Liver (tissue), 9 donors: ENCODE data around the gene MAGI1. TPM values are rescaled to one million over a fixed set of nuclear protein-coding genes. Genes with fewer than 3 reads are reported as not detected.

Experiments used
- DNase-seq: peaks from one replicate; pipeline ENCODE4 v3.0.0-alpha.2; 2017; ENCODE audit warnings: low spot score
- H3K27ac ChIP-seq, 2 donors: one replicate each; pipeline ENCODE4 v1.7.0; 2013; ENCODE audit warnings: inconsistent platforms in 2 of 2, low read length in 2 of 2, control low read depth in 1 of 2, low read depth in 1 of 2, mild to moderate bottlenecking in 1 of 2
- H3K27me3 ChIP-seq, 4 donors: one replicate each; pipeline versions ENCODE4 v1.6.1 to v1.7.0; 2013; ENCODE audit warnings: low read length in 3 of 4, inconsistent platforms in 1 of 4, mild to moderate bottlenecking in 1 of 4, moderate library complexity in 1 of 4; ENCODE audit not compliant: control insufficient read depth in 4 of 4, insufficient read depth in 4 of 4
- H3K36me3 ChIP-seq, 4 donors: one replicate each; pipeline versions ENCODE4 v1.6.1 to v1.7.0; 2013; ENCODE audit warnings: low read length in 3 of 4, mild to moderate bottlenecking in 3 of 4, low read depth in 1 of 4, moderate library complexity in 1 of 4; ENCODE audit not compliant: control insufficient read depth in 4 of 4, insufficient read depth in 3 of 4
- H3K4me1 ChIP-seq, 4 donors: one replicate each; pipeline versions ENCODE4 v1.6.1 to v1.7.0; 2013; ENCODE audit warnings: low read length in 3 of 4, mild to moderate bottlenecking in 3 of 4, moderate library complexity in 1 of 4; ENCODE audit not compliant: control insufficient read depth in 4 of 4, insufficient read depth in 4 of 4
- H3K4me3 ChIP-seq, 3 donors: one replicate each; pipeline versions ENCODE4 v1.6.1 to v1.7.0; 2013; ENCODE audit warnings: low read length in 3 of 3, control low read depth in 1 of 3, low read depth in 1 of 3, mild to moderate bottlenecking in 1 of 3
- H3K9ac ChIP-seq, 2 donors: one replicate each; pipeline ENCODE4 v1.7.0; 2013; ENCODE audit warnings: low read length in 2 of 2, mild to moderate bottlenecking in 2 of 2, moderate library complexity in 2 of 2, control low read depth in 1 of 2, low read depth in 1 of 2
- H3K9me3 ChIP-seq, 4 donors: one replicate each; pipeline versions ENCODE4 v1.6.1 to v1.7.0; 2013; ENCODE audit warnings: low read length in 3 of 4; ENCODE audit not compliant: control insufficient read depth in 4 of 4
- EGR1 ChIP-seq, 2 donors: IDR thresholded peaks; 2 replicates each; pipeline ENCODE4 v1.6.1; 2016 to 2018; ENCODE audit warnings: antibody characterized with exemption in 2 of 2, low read depth in 2 of 2
- FOXA1 ChIP-seq: IDR thresholded peaks from 2 replicates; pipeline ENCODE4 v1.6.1; 2016; ENCODE audit warnings: antibody characterized with exemption
- FOXA2 ChIP-seq: IDR thresholded peaks from 2 replicates; pipeline ENCODE4 v1.6.1; 2016; ENCODE audit warnings: antibody characterized with exemption
- GABPA ChIP-seq, 2 donors: IDR thresholded peaks in 1 of 2; conservative IDR thresholded peaks in 1 of 2; 2 replicates each; pipeline ENCODE4 v1.6.1; 2016; ENCODE audit warnings: antibody characterized with exemption in 2 of 2, mild to moderate bottlenecking in 1 of 2, moderate library complexity in 1 of 2
- HNF4A ChIP-seq, 2 donors: conservative IDR thresholded peaks; 2 replicates each; pipeline ENCODE4 v1.6.1; 2016; ENCODE audit warnings: antibody characterized with exemption in 2 of 2, mild to moderate bottlenecking in 2 of 2
- HNF4G ChIP-seq: IDR thresholded peaks from 2 replicates; pipeline ENCODE4 v1.6.1; 2016; ENCODE audit warnings: antibody characterized with exemption
- JUND ChIP-seq, 2 donors: IDR thresholded peaks; 2 replicates each; pipeline ENCODE4 v1.6.1; 2016; ENCODE audit warnings: antibody characterized with exemption in 2 of 2
- NR2F2 ChIP-seq: IDR thresholded peaks from 2 replicates; pipeline ENCODE4 v1.6.1; 2016; ENCODE audit warnings: antibody characterized with exemption
- RAD21 ChIP-seq, 2 donors: IDR thresholded peaks; 2 replicates each; pipeline ENCODE4 v1.6.1; 2016; ENCODE audit warnings: antibody characterized with exemption in 2 of 2, mild to moderate bottlenecking in 2 of 2
- RXRA ChIP-seq, 2 donors: IDR thresholded peaks; 2 replicates each; pipeline ENCODE4 v1.6.1; 2017 to 2018; ENCODE audit warnings: antibody characterized with exemption in 2 of 2, mild to moderate bottlenecking in 1 of 2
- SP1 ChIP-seq: IDR thresholded peaks from 2 replicates; pipeline ENCODE4 v1.6.1; 2018; ENCODE audit warnings: antibody characterized with exemption, mild to moderate bottlenecking
- TAF1 ChIP-seq: conservative IDR thresholded peaks from 2 replicates; pipeline ENCODE4 v1.6.1; 2016; ENCODE audit warnings: antibody characterized with exemption, mild to moderate bottlenecking
- YY1 ChIP-seq: IDR thresholded peaks from 2 replicates; pipeline ENCODE4 v1.6.1; 2016; ENCODE audit warnings: antibody characterized with exemption, mild to moderate bottlenecking
- WGBS: extraction: QIAGEN DNeasy Blood & Tissue Kit; methylation state at CpG from one replicate; pipeline ENCODE4 v1.1.7; 2013; 5-methylcytosine and 5-hydroxymethylcytosine counted together
- polyA plus RNA-seq, 2 donors: library from polyadenylated mRNA; stranded (reverse) in 1 of 2; unstranded in 1 of 2; fragments of 200-250 nt in 1 of 2; fragments of >200 nt in 1 of 2; fragmentation: Nextera tagmentation in 1 of 2; extraction: Ambion mirVana in 1 of 2; gene quantifications; one replicate each; pipeline versions ENCODE4 v1.2.1 to v1.2.3, GENCODE V29; 2013 to 2015
- total RNA-seq, 2 donors: library from RNA; depleted of rRNA; stranded (reverse); fragments of >200 nt; gene quantifications; one replicate each; pipeline ENCODE4 v1.2.3, GENCODE V29; 2014
- TF ChIP-seq, protein P1 (sequence below): IDR thresholded peaks from 2 replicates; pipeline ENCODE4 v1.6.1; 2016; ENCODE audit warnings: antibody characterized with exemption, mild to moderate bottlenecking
- TF ChIP-seq, protein P2 (sequence below): IDR thresholded peaks from 2 replicates; pipeline ENCODE4 v1.6.1; 2016; ENCODE audit warnings: antibody characterized with exemption
- TF ChIP-seq, protein P3 (sequence below): fragments of 150-350 bp; IDR thresholded peaks from 2 replicates; pipeline ENCODE4 v1.5.1; 2017; ENCODE audit warnings: improper control_type of control experiment, low read depth, low read length; ENCODE audit not compliant: missing input control
- TF ChIP-seq, protein P4 (sequence below): IDR thresholded peaks from 2 replicates; pipeline ENCODE4 v1.6.1; 2016; ENCODE audit warnings: antibody characterized with exemption
- donor health status: healthy.
- donor health status: healthy.
- donor health status: healthy.
- donor health status: healthy.
- donor health status: healthy.

MAGI1 gene
- total and polyA plus RNA-seq, 4 donors: 9.6 to 68.8 (median 14.0) TPM

DNA sequence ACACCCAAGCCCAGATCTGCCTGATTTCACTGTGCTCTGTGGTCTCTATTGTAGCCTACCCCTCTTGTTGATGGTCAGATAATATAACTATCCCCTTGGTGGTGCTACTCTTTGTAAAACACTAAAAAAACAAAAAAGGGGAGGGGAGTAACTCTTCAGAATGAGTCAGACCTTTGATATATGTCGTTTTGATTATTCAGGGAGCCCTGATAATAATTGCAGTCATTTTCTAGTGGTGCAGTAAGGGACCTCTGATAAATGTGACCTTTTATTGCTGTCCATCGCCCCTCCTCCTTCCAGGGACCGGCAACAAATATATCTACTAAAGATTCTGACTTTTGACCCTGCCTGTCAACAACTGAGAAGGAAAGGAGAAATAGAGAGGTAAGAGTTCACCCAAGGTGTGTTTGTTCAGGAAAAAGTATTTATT, 45.1 kb upstream of the MAGI1 start:
- no peak overlapping the region for H3K27ac ChIP-seq

More for the DNA sequence above, 45.1 kb upstream of the MAGI1 start:
- Histone ChIP-seq H3K27me3 (no peaks in the 10 kb centered on the region), H3K9me3 (no peaks in the 10 kb centered on the region), H3K36me3 (no peaks in the 10 kb centered on the region), H3K4me3 (no peak overlapping the region), H3K4me1 (peaks cover 0 to 14% (median 7%) of the 10 kb centered on the region in 4 donors), H3K9ac (no peak overlapping the region)
- TF ChIP-seq JUND (IDR thresholded peaks at IDR 0.05) (peak; percentile 43 to 53), FOXA1 (peak; percentile 37), GABPA (IDR thresholded peaks at IDR 0.05 in 1 of 2, conservative IDR thresholded peaks at IDR 0.05 in 1 of 2) (no peak), YY1 (no peak), RAD21 (IDR thresholded peaks at IDR 0.05) (peak; percentile 37 to 63), HNF4G (peak; percentile 36), FOXA2 (peak; percentile 74), RXRA (IDR thresholded peaks at IDR 0.05) (peak; percentile 85 to 95), EGR1 (IDR thresholded peaks at IDR 0.05; ENCODE audit: low read depth in 2 of 2) (no peak), SP1 (peak; percentile 71), TAF1 (no peak), HNF4A (conservative IDR thresholded peaks at IDR 0.05) (peak; percentile 80 to 87), NR2F2 (peak; percentile 91)
- TF ChIP-seq, protein P1, sequence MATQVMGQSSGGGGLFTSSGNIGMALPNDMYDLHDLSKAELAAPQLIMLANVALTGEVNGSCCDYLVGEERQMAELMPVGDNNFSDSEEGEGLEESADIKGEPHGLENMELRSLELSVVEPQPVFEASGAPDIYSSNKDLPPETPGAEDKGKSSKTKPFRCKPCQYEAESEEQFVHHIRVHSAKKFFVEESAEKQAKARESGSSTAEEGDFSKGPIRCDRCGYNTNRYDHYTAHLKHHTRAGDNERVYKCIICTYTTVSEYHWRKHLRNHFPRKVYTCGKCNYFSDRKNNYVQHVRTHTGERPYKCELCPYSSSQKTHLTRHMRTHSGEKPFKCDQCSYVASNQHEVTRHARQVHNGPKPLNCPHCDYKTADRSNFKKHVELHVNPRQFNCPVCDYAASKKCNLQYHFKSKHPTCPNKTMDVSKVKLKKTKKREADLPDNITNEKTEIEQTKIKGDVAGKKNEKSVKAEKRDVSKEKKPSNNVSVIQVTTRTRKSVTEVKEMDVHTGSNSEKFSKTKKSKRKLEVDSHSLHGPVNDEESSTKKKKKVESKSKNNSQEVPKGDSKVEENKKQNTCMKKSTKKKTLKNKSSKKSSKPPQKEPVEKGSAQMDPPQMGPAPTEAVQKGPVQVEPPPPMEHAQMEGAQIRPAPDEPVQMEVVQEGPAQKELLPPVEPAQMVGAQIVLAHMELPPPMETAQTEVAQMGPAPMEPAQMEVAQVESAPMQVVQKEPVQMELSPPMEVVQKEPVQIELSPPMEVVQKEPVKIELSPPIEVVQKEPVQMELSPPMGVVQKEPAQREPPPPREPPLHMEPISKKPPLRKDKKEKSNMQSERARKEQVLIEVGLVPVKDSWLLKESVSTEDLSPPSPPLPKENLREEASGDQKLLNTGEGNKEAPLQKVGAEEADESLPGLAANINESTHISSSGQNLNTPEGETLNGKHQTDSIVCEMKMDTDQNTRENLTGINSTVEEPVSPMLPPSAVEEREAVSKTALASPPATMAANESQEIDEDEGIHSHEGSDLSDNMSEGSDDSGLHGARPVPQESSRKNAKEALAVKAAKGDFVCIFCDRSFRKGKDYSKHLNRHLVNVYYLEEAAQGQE: peak; percentile 63
- TF ChIP-seq, protein P2, sequence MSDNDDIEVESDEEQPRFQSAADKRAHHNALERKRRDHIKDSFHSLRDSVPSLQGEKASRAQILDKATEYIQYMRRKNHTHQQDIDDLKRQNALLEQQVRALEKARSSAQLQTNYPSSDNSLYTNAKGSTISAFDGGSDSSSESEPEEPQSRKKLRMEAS: no peak
- TF ChIP-seq, protein P3, sequence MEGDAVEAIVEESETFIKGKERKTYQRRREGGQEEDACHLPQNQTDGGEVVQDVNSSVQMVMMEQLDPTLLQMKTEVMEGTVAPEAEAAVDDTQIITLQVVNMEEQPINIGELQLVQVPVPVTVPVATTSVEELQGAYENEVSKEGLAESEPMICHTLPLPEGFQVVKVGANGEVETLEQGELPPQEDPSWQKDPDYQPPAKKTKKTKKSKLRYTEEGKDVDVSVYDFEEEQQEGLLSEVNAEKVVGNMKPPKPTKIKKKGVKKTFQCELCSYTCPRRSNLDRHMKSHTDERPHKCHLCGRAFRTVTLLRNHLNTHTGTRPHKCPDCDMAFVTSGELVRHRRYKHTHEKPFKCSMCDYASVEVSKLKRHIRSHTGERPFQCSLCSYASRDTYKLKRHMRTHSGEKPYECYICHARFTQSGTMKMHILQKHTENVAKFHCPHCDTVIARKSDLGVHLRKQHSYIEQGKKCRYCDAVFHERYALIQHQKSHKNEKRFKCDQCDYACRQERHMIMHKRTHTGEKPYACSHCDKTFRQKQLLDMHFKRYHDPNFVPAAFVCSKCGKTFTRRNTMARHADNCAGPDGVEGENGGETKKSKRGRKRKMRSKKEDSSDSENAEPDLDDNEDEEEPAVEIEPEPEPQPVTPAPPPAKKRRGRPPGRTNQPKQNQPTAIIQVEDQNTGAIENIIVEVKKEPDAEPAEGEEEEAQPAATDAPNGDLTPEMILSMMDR: no peak
- TF ChIP-seq, protein P4, sequence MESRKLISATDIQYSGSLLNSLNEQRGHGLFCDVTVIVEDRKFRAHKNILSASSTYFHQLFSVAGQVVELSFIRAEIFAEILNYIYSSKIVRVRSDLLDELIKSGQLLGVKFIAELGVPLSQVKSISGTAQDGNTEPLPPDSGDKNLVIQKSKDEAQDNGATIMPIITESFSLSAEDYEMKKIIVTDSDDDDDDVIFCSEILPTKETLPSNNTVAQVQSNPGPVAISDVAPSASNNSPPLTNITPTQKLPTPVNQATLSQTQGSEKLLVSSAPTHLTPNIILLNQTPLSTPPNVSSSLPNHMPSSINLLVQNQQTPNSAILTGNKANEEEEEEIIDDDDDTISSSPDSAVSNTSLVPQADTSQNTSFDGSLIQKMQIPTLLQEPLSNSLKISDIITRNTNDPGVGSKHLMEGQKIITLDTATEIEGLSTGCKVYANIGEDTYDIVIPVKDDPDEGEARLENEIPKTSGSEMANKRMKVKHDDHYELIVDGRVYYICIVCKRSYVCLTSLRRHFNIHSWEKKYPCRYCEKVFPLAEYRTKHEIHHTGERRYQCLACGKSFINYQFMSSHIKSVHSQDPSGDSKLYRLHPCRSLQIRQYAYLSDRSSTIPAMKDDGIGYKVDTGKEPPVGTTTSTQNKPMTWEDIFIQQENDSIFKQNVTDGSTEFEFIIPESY: peak; percentile 41
- no peak for DNase-seq
- 14% methylated on average over 3 of the region's 3 CpGs for WGBS
